ENCODE measurements around the gene GUK1. TPM values are rescaled to one million over a fixed set of nuclear protein-coding genes. Genes with fewer than 3 reads are reported as not detected.

The GUK1 gene
- total RNA-seq, 1 donor from 2014 or later, result 519 TPM

- FAIRE-seq (no peak), DNase-seq (ENCODE audit: low read depth) (no peak)
- TF ChIP-seq CTCF (IDR thresholded peaks at IDR 0.05; ENCODE audit: insufficient read depth, low read length, severe bottlenecking), result no peak
- H3K4me3 ChIP-seq (ENCODE audit: low read depth, low read length), result no peak overlapping the region
- H3K36me3 ChIP-seq (ENCODE audit: control insufficient read depth, insufficient read depth, low read length), result no peaks in the 10 kb centered on the region
- no peaks in the 10 kb centered on the region for H3K27me3 ChIP-seq (ENCODE audit: control insufficient read depth, insufficient read depth, low read length)
Measured at GRCh38 chr1:228131766-228132165, 8.3 kb upstream of the GUK1 start.

DNA sequence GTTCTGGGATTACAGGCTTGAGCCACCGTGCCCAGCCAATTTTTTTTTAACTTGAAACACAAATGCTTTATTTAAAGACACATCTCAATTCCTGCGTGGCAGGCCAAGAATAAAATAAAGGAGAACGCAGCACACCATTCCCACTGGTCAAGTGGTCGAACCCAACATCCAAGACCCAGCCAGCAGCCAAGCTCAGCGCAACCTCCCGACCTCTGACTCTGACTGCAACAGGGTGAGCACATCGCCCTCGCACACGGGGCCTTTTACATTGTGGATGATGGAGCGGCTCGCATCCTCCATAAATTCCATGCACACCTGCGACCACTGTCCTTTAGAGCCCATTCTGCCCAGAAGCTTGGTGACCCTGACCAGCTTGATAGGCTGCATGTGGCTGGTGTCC is 5.5 kb upstream of the GUK1 start:
- no peaks in the 10 kb centered on the region for H3K27me3 ChIP-seq (ENCODE audit: control insufficient read depth, insufficient read depth, low read length)
- TF ChIP-seq CTCF (IDR thresholded peaks at IDR 0.05; ENCODE audit: insufficient read depth, low read length, severe bottlenecking), result no peak
- no peaks in the 10 kb centered on the region for H3K36me3 ChIP-seq (ENCODE audit: control insufficient read depth, insufficient read depth, low read length)
- DNase-seq (ENCODE audit: low read depth) (no peak), FAIRE-seq (no peak)
- H3K4me3 ChIP-seq (ENCODE audit: low read depth, low read length), result no peak overlapping the region

DNA sequence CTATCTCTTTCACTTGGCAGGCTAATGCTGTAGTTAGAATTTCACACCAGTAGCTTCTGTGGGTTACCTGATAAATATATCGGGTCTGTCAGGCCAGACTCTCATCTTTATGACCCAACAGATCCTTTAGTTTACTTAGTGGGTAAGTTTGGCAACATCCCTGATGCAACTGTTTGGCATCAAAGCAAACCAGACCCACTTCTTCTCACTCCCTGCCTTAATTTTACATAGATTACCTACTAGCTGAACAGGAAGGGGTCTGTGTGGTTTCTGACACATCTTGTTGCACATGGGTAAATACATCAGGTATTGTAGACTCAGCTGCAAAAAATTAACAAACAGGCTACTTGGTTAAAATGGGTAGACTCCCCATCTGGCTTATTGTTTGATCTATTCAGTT is 3.2 kb upstream of the GUK1 start:
- no peak overlapping the region for H3K4me3 ChIP-seq (ENCODE audit: low read depth, low read length)
- TF ChIP-seq CTCF (IDR thresholded peaks at IDR 0.05; ENCODE audit: insufficient read depth, low read length, severe bottlenecking), result no peak
- H3K36me3 ChIP-seq (ENCODE audit: control insufficient read depth, insufficient read depth, low read length), result peaks cover 4% of the 10 kb centered on the region
- H3K27me3 ChIP-seq (ENCODE audit: control insufficient read depth, insufficient read depth, low read length), result no peaks in the 10 kb centered on the region
- FAIRE-seq (no peak), DNase-seq (ENCODE audit: low read depth) (peak; percentile 61)

- Histone ChIP-seq H3K27me3 (ENCODE audit: control insufficient read depth, insufficient read depth, low read length) (no peaks in the 10 kb centered on the region), H3K36me3 (ENCODE audit: control insufficient read depth, insufficient read depth, low read length) (peaks cover 11% of the 10 kb centered on the region), H3K4me3 (ENCODE audit: low read depth, low read length) (peak overlapping the region; percentile 48)
- DNase-seq (ENCODE audit: low read depth) (no peak), FAIRE-seq (no peak)
- no peak for TF ChIP-seq CTCF (IDR thresholded peaks at IDR 0.05; ENCODE audit: insufficient read depth, low read length, severe bottlenecking)
Measured at GRCh38 chr1:228139406-228139930, 611 bp upstream of the GUK1 start.

DNA sequence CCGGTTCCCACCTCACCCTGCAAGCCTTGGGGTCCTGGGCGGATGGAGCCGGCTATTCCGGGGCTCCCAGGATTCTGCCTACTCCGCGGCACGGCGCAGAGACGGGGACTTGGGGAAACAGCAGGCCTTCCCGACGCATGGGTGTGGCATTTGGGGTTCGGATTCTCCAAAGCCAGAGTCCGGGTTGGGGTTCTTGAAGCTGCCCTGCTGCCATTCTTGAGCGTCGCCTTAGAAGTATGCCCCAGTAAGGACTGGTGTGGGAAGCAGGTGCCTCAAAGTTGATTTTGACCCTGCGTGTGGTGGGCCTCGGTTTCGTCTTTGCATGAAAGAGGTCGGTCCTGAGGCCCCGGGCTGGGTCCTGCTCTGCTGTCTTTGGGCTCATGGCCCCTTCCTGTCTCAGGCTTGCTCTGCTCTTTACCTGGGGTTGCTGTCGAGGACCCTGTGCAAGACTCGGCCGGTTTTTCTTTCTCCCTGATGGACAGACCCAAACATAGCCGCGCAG is 696 bp downstream of the GUK1 start:
- peak overlapping the region; percentile 98 for H3K4me3 ChIP-seq (ENCODE audit: low read depth, low read length)
- H3K27me3 ChIP-seq (ENCODE audit: control insufficient read depth, insufficient read depth, low read length), result no peaks in the 10 kb centered on the region
- DNase-seq (ENCODE audit: low read depth), result no peak
- FAIRE-seq, result no peak
- peaks cover 15% of the 10 kb centered on the region for H3K36me3 ChIP-seq (ENCODE audit: control insufficient read depth, insufficient read depth, low read length)
- TF ChIP-seq CTCF (IDR thresholded peaks at IDR 0.05; ENCODE audit: insufficient read depth, low read length, severe bottlenecking), result no peak

All from bronchial epithelial cell (primary cell).